ENCODE data around the gene NTPCR.

Gene NTPCR

DNA sequence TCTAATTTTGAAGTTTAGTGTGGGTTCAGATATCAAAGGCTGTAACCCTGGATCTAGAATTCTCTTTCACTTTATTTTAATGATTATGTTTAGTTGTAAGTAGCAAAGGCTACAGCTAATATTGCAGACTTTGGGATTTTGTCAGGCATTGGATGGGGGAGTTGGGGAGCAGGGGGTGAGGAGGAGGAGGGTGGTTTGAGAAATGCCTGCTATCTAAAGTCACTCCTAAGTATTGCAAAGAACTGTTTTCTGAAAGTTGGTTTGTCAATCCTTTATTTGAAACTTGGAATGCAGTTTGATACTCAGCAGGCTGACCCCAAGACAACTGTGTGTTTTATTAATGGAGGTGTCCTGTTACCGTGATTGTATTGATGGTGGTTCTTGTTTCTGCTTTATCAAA is 1.2 kb downstream of the NTPCR start:
- no peak for FAIRE-seq
- TF ChIP-seq, protein P1, sequence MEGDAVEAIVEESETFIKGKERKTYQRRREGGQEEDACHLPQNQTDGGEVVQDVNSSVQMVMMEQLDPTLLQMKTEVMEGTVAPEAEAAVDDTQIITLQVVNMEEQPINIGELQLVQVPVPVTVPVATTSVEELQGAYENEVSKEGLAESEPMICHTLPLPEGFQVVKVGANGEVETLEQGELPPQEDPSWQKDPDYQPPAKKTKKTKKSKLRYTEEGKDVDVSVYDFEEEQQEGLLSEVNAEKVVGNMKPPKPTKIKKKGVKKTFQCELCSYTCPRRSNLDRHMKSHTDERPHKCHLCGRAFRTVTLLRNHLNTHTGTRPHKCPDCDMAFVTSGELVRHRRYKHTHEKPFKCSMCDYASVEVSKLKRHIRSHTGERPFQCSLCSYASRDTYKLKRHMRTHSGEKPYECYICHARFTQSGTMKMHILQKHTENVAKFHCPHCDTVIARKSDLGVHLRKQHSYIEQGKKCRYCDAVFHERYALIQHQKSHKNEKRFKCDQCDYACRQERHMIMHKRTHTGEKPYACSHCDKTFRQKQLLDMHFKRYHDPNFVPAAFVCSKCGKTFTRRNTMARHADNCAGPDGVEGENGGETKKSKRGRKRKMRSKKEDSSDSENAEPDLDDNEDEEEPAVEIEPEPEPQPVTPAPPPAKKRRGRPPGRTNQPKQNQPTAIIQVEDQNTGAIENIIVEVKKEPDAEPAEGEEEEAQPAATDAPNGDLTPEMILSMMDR (IDR thresholded peaks at IDR 0.05; ENCODE audit: insufficient read depth, missing control alignments), result no peak
- DNase-seq (ENCODE audit: insufficient read length, low spot score), result no peak

DNA sequence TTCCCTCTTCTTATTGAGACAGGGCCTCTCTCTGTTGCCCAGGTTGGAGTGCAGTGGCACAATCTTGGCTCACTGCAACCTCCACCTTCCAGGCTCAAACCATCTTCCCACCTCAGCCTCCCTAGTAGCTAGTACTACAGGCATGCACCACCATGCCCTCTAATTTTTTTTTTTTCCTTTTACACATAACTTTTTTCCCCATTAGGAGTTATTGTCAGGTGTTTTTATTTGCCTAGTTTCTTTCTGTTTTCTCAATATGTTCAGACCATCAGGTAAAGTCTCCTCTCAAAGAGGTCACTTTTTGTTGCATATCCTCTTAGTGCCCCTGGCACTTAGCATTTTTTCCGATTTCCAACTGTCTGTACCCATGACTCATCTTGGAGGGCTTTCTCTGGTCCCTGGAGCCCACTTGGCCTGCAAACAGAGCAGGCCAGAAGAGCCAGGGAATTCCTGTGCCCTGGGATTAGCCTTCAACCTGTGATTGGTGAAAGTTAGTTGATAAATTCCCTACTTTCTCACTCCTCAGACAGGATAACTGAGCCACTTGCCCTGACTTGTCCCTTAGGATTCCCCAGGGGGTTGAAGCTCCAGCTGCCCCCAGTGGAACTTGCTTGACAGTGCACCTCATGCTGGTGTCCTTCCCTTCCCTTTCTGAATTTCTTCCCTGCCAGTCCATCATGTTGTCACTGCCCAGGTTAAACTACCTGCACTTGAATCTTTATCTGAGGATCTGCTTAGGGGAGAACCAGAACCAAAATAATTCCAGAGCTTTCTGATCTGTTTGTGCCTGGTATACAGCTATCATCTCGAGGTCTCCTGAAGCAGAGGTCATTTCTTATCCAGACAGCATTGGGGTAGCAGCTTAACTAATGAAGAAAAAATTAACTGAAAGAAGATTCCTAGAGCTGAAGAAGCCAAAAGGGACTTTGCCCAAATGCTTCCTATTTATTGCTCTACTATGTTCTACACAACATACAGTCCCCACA is 2.4 kb downstream of the NTPCR start:
- DNase-seq (ENCODE audit: insufficient read length, low spot score), result peak; percentile 60
- peak; percentile 96 for FAIRE-seq
- TF ChIP-seq, protein P1 (IDR thresholded peaks at IDR 0.05; ENCODE audit: insufficient read depth, missing control alignments), result peak; percentile 81

DNA sequence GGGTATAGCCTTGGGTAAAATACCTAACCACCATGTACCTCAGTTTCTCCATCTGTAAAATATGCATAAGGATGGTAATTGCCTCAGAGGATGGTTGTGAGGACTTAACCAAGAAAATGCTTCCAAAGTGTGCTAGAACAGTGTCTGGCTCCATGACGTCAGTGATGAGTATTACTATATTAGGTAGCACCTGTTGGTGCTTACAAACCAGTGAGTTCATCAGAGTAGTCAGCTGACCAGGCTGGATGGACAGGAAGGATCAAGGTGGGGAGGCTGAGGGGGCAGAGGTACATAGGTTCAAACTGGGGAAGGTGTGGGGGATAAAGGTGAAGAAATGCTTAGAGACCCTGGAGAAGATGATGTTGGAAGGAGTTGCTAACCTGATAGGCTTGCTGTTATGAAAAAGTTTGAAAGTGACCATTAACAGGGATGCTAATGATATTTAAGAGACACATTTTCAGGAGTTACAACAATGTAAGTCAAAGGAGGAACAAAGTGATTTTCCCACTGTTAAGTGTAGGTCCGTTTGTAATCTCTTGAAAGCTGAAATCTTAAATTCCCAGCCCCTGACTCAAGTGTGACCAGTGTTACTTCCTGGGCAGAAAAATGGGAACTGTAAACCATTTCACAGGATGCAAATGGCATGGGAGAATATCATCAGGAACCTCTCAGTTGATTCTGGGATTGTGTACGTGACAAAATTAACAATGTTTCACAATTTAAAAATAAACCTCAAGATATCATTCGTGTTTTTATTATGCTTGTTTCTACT is 4.4 kb downstream of the NTPCR start:
- FAIRE-seq (no peak), DNase-seq (ENCODE audit: insufficient read length, low spot score) (no peak)
- TF ChIP-seq, protein P1 (IDR thresholded peaks at IDR 0.05; ENCODE audit: insufficient read depth, missing control alignments), result no peak

DNA sequence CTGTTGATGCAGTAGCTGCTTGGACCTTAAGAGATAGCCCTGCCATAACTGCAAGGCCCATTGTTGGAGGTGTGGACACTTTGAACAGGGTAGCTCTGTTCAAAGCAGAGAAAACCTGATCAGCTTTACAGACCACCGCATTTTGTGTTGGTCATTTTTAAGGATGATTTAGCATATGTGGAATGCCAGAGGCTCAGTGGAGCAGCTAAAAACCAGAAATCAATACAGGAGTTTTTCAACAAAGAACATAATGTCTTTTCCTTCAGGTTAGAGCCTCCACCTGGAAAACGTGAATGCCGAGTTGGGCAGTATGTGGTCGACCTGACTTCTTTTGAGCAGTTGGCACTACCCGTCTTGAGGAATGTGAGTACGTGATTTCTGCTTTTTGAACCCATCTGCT is 5.7 kb downstream of the NTPCR start:
- TF ChIP-seq, protein P1 (IDR thresholded peaks at IDR 0.05; ENCODE audit: insufficient read depth, missing control alignments), result no peak

DNA sequence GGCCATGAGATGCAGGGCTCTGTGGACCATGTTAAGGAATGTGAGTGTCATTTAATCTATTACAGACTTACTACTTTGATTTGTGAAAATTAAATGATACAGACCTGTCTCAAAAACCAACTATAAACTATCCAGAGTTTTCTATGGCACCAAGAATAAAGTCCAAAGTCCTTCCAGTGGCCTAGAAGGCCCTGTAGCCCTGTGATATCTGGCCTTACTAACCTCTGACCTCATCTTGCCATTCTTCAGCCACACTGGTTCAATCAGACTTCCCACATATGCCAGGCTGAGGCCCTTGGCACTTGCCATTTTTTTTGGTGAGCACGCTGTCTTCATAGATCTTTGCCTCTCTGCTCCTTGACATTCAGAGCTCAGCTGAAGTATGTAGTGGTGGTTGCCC is 7.7 kb downstream of the NTPCR start:
- DNase-seq (ENCODE audit: insufficient read length, low spot score), result no peak
- TF ChIP-seq, protein P1 (IDR thresholded peaks at IDR 0.05; ENCODE audit: insufficient read depth, missing control alignments), result no peak
- FAIRE-seq, result peak; percentile 21

More for the DNA sequence above, 5.7 kb downstream of the NTPCR start:
- FAIRE-seq (peak; percentile 25), DNase-seq (ENCODE audit: insufficient read length, low spot score) (no peak)

DNA sequence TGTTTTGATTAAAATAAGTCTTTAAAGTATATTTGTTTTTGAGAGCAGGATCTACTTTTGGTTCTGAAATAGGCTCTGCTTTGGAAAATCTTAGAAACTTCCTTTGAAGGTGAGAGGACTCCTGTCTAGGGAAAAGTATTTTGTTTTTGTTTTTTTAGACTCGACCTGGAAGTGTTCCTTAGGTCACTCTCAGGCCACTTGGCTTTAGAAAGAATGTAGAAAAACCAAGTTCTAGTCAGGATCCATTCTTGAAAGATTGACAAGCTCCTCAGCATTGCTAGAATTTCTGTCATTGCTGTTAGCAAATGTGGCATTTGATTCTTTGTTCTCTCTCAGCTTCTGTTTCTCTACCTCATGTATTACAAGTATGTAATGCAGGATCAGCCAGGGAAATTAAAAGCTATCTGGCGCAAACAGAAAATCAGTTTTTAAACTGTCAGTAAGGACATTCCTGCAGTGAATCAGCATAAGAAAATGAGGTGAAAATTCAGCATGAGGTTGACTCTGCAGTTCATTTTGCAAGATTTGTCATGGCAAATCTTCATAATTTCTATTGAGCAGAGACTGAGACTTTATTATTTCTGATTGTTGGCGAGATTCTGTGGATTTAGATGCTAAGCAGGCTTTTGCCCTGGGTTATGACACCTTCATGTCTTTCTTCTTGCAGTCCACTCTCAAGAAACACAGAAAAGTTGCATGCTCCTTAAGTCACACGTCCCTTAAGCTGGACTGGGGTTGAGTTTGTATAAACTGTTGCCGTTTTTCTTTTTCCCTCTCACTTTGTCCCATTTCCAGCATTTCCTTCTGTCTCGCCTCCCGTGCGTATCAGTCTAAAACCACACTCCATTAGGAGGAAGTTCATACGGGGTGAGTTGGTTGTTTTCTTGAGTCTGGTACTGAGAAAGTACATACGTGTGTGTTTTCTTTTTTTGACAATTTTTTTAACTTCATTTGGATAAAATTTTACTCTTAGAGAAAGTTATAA is 12.6 kb downstream of the NTPCR start:
- TF ChIP-seq, protein P1 (IDR thresholded peaks at IDR 0.05; ENCODE audit: insufficient read depth, missing control alignments), result no peak
- FAIRE-seq (peak; percentile 90), DNase-seq (ENCODE audit: insufficient read length, low spot score) (no peak)

Data from D721Med (cell line).